GM23338 (cell line): ENCODE data around the gene TRIM13. TPM values are rescaled to one million over a fixed set of nuclear protein-coding genes. Genes with fewer than 3 reads are reported as not detected.

Source experiments
- ATAC-seq: fragments of 200-7000 bp; cut with Tn5 transposase; 3 replicates; pipeline ENCODE4 v1.9.1; 2020
- DNase-seq: peaks from one replicate; pipeline ENCODE4 v3.0.0-alpha.2; 2015; ENCODE audit warnings: low spot score
- H2AFZ ChIP-seq: fragments of 200-600 bp; sonication (generic); 2 replicates; pipeline ENCODE4 v1.8.0; 2016; ENCODE audit warnings: antibody characterized with exemption, mild to moderate bottlenecking, moderate library complexity
- H3F3A ChIP-seq: fragments of 200-600 bp; sonication (generic); replicated peaks from 2 replicates; pipeline ENCODE4 v1.8.0; 2017; ENCODE audit warnings: antibody characterized with exemption, mixed run types, low read depth
- H3K27ac ChIP-seq: fragments of 200-600 bp; sonication (generic); 2 replicates; pipeline ENCODE4 v1.6.1; 2016; ENCODE audit warnings: low read depth
- H3K27me3 ChIP-seq: fragments of 200-600 bp; sonication (generic); 2 replicates; pipeline ENCODE4 v1.8.0; 2016; ENCODE audit warnings: mild to moderate bottlenecking, mixed run types, moderate library complexity; ENCODE audit not compliant: insufficient read depth
- H3K36me3 ChIP-seq: fragments of 200-600 bp; sonication (generic); 2 replicates; pipeline ENCODE4 v1.8.0; 2016; ENCODE audit warnings: mild to moderate bottlenecking; ENCODE audit not compliant: insufficient read depth
- H3K4me1 ChIP-seq: fragments of 200-600 bp; sonication (generic); 2 replicates; pipeline ENCODE4 v1.8.0; 2016; ENCODE audit warnings: mild to moderate bottlenecking, moderate library complexity; ENCODE audit not compliant: insufficient read depth
- H3K4me2 ChIP-seq: fragments of 200-600 bp; sonication (generic); 2 replicates; pipeline ENCODE4 v1.7.1; 2017; ENCODE audit warnings: mixed run types
- H3K4me3 ChIP-seq: fragments of 200-600 bp; sonication (generic); 2 replicates; pipeline ENCODE4 v1.6.1; 2016; ENCODE audit warnings: mixed run types
- H3K79me2 ChIP-seq: fragments of 200-600 bp; sonication (generic); replicated peaks from 2 replicates; pipeline ENCODE4 v1.8.0; 2017; ENCODE audit warnings: mild to moderate bottlenecking; ENCODE audit not compliant: insufficient read depth
- H3K9me2 ChIP-seq: fragments of 200-600 bp; sonication (generic); 2 replicates; pipeline ENCODE4 v1.8.0; 2017; ENCODE audit not compliant: insufficient read depth
- H4K20me1 ChIP-seq: fragments of 200-600 bp; sonication (generic); replicated peaks from 2 replicates; pipeline ENCODE4 v1.8.0; 2017; ENCODE audit warnings: mild to moderate bottlenecking; ENCODE audit not compliant: insufficient read depth
- H3K27ac Mint-ChIP-seq: 2 replicates; pipeline ENCODE4 v1.8.0; 2020; ENCODE audit warnings: inconsistent platforms, mild to moderate bottlenecking, moderate library complexity, mixed read lengths
- H3K27me3 Mint-ChIP-seq: 3 replicates; pipeline ENCODE4 v1.8.0; 2022; ENCODE audit warnings: low read depth, mild to moderate bottlenecking, moderate library complexity, mixed read lengths, inconsistent platforms; ENCODE audit not compliant: insufficient read depth, poor library complexity
- H3K36me3 Mint-ChIP-seq: 3 replicates; pipeline ENCODE4 v1.8.0; 2021; ENCODE audit warnings: low read depth, mild to moderate bottlenecking, inconsistent platforms, moderate library complexity, mixed read lengths
- H3K4me1 Mint-ChIP-seq: 3 replicates; pipeline ENCODE4 v1.8.0; 2020; ENCODE audit warnings: mild to moderate bottlenecking, inconsistent platforms, mixed read lengths
- H3K4me3 Mint-ChIP-seq: 3 replicates; pipeline ENCODE4 v1.8.0; 2021; ENCODE audit warnings: moderate library complexity, mild to moderate bottlenecking, inconsistent platforms, mixed read lengths
- H3K9me3 Mint-ChIP-seq: 3 replicates; pipeline ENCODE4 v1.8.0; 2020; ENCODE audit warnings: moderate library complexity, mild to moderate bottlenecking, inconsistent platforms, mixed read lengths
- CREB1 ChIP-seq: fragments of 250-450 bp; sonication (Bioruptor Pico); IDR thresholded peaks from 2 replicates; pipeline ENCODE4 v1.5.0; 2020; ENCODE audit warnings: low read depth, mild to moderate bottlenecking, moderate library complexity
- CTCF ChIP-seq, 2 experiments: fragments of 200-600 bp in 1 of 2; sonication (generic) in 1 of 2; conservative IDR thresholded peaks; 2 replicates each; pipeline versions ENCODE4 v1.5.1 to v1.6.1; 2016 to 2017; ENCODE audit warnings: antibody characterized with exemption in 2 of 2, low read depth in 2 of 2, mild to moderate bottlenecking in 2 of 2, moderate library complexity in 1 of 2
- ETS1 ChIP-seq: IDR thresholded peaks from 2 replicates; pipeline ENCODE4 v1.6.1; 2016; ENCODE audit warnings: antibody characterized with exemption
- EZH2phosphoT487 ChIP-seq: fragments of 200-600 bp; sonication (generic); IDR thresholded peaks from one replicate; pipeline ENCODE4 v1.8.1; 2018; ENCODE audit warnings: antibody characterized with exemption; ENCODE audit not compliant: unreplicated experiment
- JUNB ChIP-seq: IDR thresholded peaks from one replicate; pipeline ENCODE4 v1.6.1; 2016; ENCODE audit warnings: antibody characterized with exemption; ENCODE audit not compliant: unreplicated experiment
- NANOG ChIP-seq: IDR thresholded peaks from 2 replicates; pipeline ENCODE4 v1.6.1; 2016; ENCODE audit warnings: antibody characterized with exemption, borderline replicate concordance
- REST ChIP-seq: IDR thresholded peaks from one replicate; pipeline ENCODE4 v1.6.1; 2018; ENCODE audit warnings: antibody characterized with exemption; ENCODE audit not compliant: unreplicated experiment
- STAT1 ChIP-seq: IDR thresholded peaks from one replicate; pipeline ENCODE4 v1.6.1; 2016; ENCODE audit warnings: antibody characterized with exemption; ENCODE audit not compliant: unreplicated experiment
- ZNF114 ChIP-seq: fragments of 250-450 bp; sonication (Bioruptor Pico); IDR thresholded peaks from 2 replicates; pipeline ENCODE4 v1.5.0; 2020; ENCODE audit warnings: mild to moderate bottlenecking, moderate library complexity
- ZNF331 ChIP-seq: fragments of 250-450 bp; sonication (Bioruptor Pico); IDR thresholded peaks from 2 replicates; pipeline ENCODE4 v1.5.0; 2020; ENCODE audit warnings: low read depth, mild to moderate bottlenecking, moderate library complexity
- ZNF462 ChIP-seq: fragments of 250-450 bp; sonication (Bioruptor Pico); IDR thresholded peaks from 2 replicates; pipeline ENCODE4 v1.5.0; 2020; ENCODE audit warnings: mild to moderate bottlenecking, moderate library complexity
- polyA plus RNA-seq: library from polyadenylated mRNA; unstranded; fragments of >200 nt; fragmentation: Nextera tagmentation; extraction: Ambion mirVana; gene quantifications from 2 replicates; pipeline ENCODE4 v1.2.1, GENCODE V29; 2016
- total RNA-seq: library from RNA; depleted of rRNA; stranded (reverse); fragments of >200 nt; shearing (Covaris generic); gene quantifications from 2 replicates; pipeline ENCODE4 v1.2.3, GENCODE V29; 2014

TRIM13 gene
- total and polyA plus RNA-seq, 2 experiments from 2014 or later = 23.0 to 25.3 TPM

GRCh38 chr13:50055454-50055853 lies 58.6 kb downstream of the TRIM13 start:
- Histone ChIP-seq H3K36me3 (no peaks in the 10 kb centered on the region), H3K27ac (no peak overlapping the region), H3K27me3 (no peaks in the 10 kb centered on the region), H3F3A (no peaks in the 10 kb centered on the region), H3K4me3 (no peak overlapping the region), H3K9me2 (no peaks in the 10 kb centered on the region), H3K4me1 (no peaks in the 10 kb centered on the region), H3K4me2 (no peak overlapping the region), H3K79me2 (no peaks in the 10 kb centered on the region), H4K20me1 (no peaks in the 10 kb centered on the region), H2AFZ (no peak overlapping the region)
- peaks cover 3% of the 10 kb centered on the region; the same call in 2 of the 3 replicates for H3K36me3 Mint-ChIP-seq
- no peak for TF ChIP-seq CREB1 (CRISPR knock-in tag)
- TF ChIP-seq ZNF331 (CRISPR knock-in tag) = no peak
- TF ChIP-seq EZH2phosphoT487 = no peak
- TF ChIP-seq JUNB = no peak
- TF ChIP-seq REST = no peak
- no peak for TF ChIP-seq STAT1
- no peak for TF ChIP-seq CTCF (conservative IDR thresholded peaks at IDR 0.05; ENCODE audit: low read depth in 2 of 2)
- TF ChIP-seq ZNF462 (CRISPR knock-in tag) = no peak
- TF ChIP-seq NANOG = no peak
- no peak for TF ChIP-seq ETS1
- TF ChIP-seq ZNF114 (CRISPR knock-in tag) = no peak
- H3K4me1 Mint-ChIP-seq = no peaks in the 10 kb centered on the region
- H3K27ac Mint-ChIP-seq = no peak overlapping the region
- DNase-seq (no peak), ATAC-seq (no peak)
- no peak overlapping the region for H3K4me3 Mint-ChIP-seq
- no peaks in the 10 kb centered on the region for H3K27me3 Mint-ChIP-seq
- H3K9me3 Mint-ChIP-seq = no peaks in the 10 kb centered on the region
